HFFc6 (cell line): Measurements from ENCODE around the gene METTL25. TPM values are rescaled to one million over a fixed set of nuclear protein-coding genes. Genes with fewer than 3 reads are reported as not detected.

Experiments used
- DNase-seq: peaks from one replicate; pipeline ENCODE4 v3.0.0-alpha.2; 2018
- H3K27ac Mint-ChIP-seq: 2 replicates; pipeline ENCODE4 v1.8.0; 2020; ENCODE audit warnings: mild to moderate bottlenecking, mixed read lengths
- H3K27me3 Mint-ChIP-seq: 2 replicates; pipeline ENCODE4 v1.8.0; 2021; ENCODE audit warnings: mild to moderate bottlenecking, moderate library complexity, mixed read lengths; ENCODE audit not compliant: insufficient read depth
- H3K36me3 Mint-ChIP-seq: 2 replicates; pipeline ENCODE4 v1.8.0; 2021; ENCODE audit warnings: low read depth, mixed read lengths
- H3K4me1 Mint-ChIP-seq: 2 replicates; pipeline ENCODE4 v1.8.0; 2020; ENCODE audit warnings: low read depth, mixed read lengths
- H3K4me3 Mint-ChIP-seq: 2 replicates; pipeline ENCODE4 v1.8.0; 2020; ENCODE audit warnings: mild to moderate bottlenecking, moderate library complexity, mixed read lengths
- H3K9me3 Mint-ChIP-seq: 2 replicates; pipeline ENCODE4 v1.8.0; 2020; ENCODE audit warnings: mild to moderate bottlenecking, mixed read lengths
- total RNA-seq, 6 experiments: library from RNA; stranded (reverse); fragmentation: NEBNext Ultra II Directional; extraction: Animal tissue kit (Norgen Biotek cat#: 25700); gene quantifications; 2 replicates in 1 of 6; 3 replicates in 5 of 6; pipeline ENCODE4 v1.2.3, GENCODE V29; 2021
- TF ChIP-seq, protein P1 (sequence below): fragments of 200-600 bp; sonication (generic); IDR thresholded peaks from 2 replicates; pipeline ENCODE4 v1.5.0; 2021; ENCODE audit warnings: antibody characterized with exemption, mild to moderate bottlenecking

Gene METTL25
- total RNA-seq, 6 experiments from 2014 or later: 4.5 to 7.3 (median 5.8) TPM

DNA sequence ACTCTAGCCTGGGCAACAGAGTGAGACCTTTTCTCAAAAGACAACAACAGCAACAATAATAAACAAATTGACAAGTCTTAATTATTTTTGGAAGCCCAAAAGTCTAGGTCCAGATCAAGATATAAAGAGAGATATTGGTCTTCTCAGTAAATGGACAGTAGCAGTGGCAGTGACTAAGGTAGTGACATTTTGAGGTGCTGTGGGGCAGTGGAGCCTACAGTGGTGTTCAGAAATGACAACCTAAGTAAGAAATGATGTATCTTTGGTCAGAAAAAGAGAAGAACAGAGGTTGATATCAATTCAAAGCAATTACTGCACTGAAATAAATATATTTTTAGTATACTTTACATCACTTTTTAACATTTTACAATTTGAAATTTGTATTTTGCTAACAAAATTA, 20.7 kb downstream of the METTL25 start:
- no peaks in the 10 kb centered on the region for H3K27me3 Mint-ChIP-seq
- H3K9me3 Mint-ChIP-seq: peaks cover 2% of the 10 kb centered on the region; the same call in 1 of the 2 replicates
- peaks cover 3% of the 10 kb centered on the region for H3K36me3 Mint-ChIP-seq
- no peak overlapping the region for H3K4me3 Mint-ChIP-seq
- no peak for DNase-seq
- TF ChIP-seq, protein P1, sequence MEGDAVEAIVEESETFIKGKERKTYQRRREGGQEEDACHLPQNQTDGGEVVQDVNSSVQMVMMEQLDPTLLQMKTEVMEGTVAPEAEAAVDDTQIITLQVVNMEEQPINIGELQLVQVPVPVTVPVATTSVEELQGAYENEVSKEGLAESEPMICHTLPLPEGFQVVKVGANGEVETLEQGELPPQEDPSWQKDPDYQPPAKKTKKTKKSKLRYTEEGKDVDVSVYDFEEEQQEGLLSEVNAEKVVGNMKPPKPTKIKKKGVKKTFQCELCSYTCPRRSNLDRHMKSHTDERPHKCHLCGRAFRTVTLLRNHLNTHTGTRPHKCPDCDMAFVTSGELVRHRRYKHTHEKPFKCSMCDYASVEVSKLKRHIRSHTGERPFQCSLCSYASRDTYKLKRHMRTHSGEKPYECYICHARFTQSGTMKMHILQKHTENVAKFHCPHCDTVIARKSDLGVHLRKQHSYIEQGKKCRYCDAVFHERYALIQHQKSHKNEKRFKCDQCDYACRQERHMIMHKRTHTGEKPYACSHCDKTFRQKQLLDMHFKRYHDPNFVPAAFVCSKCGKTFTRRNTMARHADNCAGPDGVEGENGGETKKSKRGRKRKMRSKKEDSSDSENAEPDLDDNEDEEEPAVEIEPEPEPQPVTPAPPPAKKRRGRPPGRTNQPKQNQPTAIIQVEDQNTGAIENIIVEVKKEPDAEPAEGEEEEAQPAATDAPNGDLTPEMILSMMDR: no peak
- H3K4me1 Mint-ChIP-seq: no peaks in the 10 kb centered on the region
- H3K27ac Mint-ChIP-seq: no peak overlapping the region

DNA sequence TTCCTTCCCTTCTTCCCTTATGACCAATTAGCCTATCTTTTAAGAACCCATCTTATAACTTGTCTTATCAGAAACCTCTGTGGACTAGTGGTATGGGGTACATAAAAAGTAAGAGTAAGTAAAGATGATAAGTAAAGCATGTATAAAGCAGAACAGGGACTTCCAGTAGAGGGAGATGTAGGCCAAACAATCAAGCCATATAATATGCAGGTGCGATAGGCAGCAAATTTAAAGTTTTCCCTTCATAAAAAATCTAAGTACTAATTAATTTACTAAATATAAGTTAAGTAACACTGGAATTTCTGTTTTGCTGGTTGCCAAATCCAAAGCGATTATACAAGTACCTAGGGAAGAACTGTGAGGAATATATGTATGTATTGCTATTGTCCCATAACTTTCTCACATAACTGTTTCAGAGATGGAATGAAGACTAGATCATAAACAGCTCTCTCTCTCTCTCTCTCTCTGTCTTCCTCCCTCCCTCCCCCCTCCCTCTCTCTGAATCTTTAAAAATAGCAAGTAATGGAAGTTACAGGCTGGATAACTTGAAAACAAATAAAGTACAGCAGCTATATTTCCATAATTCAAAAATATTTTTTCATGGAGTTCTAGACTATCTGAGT, 25.7 kb downstream of the METTL25 start:
- no peaks in the 10 kb centered on the region for H3K9me3 Mint-ChIP-seq
- H3K4me3 Mint-ChIP-seq: no peak overlapping the region
- H3K27me3 Mint-ChIP-seq: no peaks in the 10 kb centered on the region
- DNase-seq: peak; percentile 35
- H3K4me1 Mint-ChIP-seq: no peaks in the 10 kb centered on the region
- H3K36me3 Mint-ChIP-seq: no peaks in the 10 kb centered on the region
- no peak overlapping the region for H3K27ac Mint-ChIP-seq
- TF ChIP-seq, protein P1: peak; percentile 80

DNA sequence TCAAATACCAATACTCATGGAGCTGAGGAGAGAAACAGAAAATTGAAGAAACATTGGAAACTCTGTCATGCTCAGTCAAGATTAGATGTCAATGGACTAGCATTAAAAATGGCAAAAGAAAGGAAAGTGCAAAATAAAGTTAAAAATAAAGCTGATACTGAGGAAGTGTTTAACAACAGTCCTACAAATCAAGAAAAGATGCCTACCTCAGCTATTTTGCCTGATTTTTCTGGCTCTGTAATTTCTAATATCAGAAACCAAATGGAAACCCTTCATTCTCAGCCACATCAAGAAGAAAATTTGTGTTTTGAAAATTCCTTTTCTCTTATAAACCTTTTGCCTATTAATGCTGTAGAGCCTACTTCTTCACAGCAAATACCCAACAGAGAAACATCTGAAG, 40.5 kb downstream of the METTL25 start:
- Mint-ChIP-seq H3K36me3 (no peaks in the 10 kb centered on the region), H3K4me3 (no peak overlapping the region), H3K27ac (no peak overlapping the region), H3K9me3 (no peaks in the 10 kb centered on the region), H3K4me1 (peaks cover 10% of the 10 kb centered on the region; the same call in 1 of the 2 replicates), H3K27me3 (no peaks in the 10 kb centered on the region)
- TF ChIP-seq, protein P1: no peak
- no peak for DNase-seq

DNA sequence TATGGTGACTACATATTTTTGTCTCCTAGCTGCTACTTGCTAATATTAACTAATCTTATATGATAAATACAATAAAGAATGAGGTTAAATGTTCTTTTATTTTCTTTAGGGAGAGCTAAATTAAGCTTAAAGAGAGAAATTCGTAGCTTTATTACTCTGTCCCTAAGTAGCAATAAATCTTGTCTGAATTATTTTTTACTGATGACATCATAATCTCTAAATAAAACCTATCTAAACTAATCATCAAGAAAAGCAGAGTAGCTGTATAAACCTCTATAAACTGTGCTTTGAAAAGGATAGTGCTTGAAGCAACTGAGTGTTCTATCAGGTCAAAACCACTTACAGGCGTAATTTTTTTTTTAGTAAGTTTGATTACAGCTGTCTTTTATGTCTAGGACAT, 42.5 kb downstream of the METTL25 start:
- Mint-ChIP-seq H3K36me3 (no peaks in the 10 kb centered on the region), H3K27ac (no peak overlapping the region), H3K9me3 (no peaks in the 10 kb centered on the region), H3K4me3 (no peak overlapping the region), H3K27me3 (no peaks in the 10 kb centered on the region), H3K4me1 (no peaks in the 10 kb centered on the region)
- TF ChIP-seq, protein P1: no peak
- DNase-seq: no peak

DNA sequence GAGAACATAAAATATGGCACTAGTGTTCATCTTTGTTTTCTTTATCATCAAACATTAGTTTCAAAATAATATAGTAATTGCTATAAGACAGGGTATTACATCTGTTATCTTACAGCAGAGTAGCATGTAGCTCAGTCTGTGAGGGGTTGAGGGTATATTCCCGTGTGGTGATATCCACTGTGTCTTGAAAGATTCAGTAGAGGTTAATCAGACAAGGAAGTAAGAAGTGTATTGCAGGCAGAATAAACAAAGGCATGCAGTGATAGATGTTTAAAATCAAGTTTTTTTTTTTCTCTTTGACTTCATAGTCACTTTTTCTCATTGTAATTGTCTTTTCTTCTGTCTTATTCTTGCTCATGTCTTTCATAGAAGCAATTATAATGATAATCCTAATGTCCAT, 48.3 kb downstream of the METTL25 start:
- no peak overlapping the region for H3K4me3 Mint-ChIP-seq
- no peak for DNase-seq
- no peak overlapping the region for H3K27ac Mint-ChIP-seq
- H3K36me3 Mint-ChIP-seq: no peaks in the 10 kb centered on the region
- no peaks in the 10 kb centered on the region for H3K27me3 Mint-ChIP-seq
- no peaks in the 10 kb centered on the region for H3K4me1 Mint-ChIP-seq
- no peaks in the 10 kb centered on the region for H3K9me3 Mint-ChIP-seq
- TF ChIP-seq, protein P1: no peak
